ENCODE results near the gene HAUS7.

DNA sequence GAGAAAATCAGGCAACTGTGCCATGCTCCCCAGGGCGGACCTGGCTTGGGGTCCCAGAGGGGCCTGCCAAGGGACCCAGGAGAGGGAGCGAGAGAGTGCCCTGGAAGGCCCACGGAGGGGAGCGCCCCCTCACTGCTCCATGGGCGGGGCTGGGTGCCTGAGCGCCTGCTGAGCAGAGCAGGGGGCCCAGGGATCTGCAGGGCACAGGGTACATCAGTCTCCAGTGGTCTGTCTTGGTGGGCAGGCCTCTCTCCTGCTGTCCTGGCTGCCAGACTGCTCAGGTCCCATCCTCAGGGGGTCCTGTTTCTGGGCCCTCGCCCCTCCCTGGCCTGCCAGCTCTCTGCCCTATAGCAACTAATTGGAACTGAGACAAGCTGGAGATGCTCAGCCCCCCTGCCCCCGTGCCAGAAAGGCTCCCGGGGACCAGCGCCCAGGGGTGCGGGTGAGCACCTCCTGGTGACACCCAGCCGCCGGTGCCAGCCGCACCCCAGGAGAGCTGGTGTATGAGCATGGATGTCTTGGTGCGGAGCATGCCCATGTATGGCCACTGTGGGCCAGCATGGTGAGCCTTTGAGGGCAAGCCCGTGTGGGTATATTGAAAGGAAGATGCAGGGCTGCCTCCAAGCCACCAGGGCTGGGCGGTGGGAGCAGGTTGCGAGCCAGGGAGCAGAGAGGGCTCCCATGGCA, 25.7 kb upstream of the HAUS7 start:
- TF ChIP-seq POLR2A (IDR thresholded peaks at IDR 0.05; ENCODE audit: low read depth, low read length) = no peak
- TF ChIP-seq TAF1 (IDR thresholded peaks at IDR 0.05; ENCODE audit: borderline replicate concordance, low read depth, low read length) = no peak
